Gastroesophageal sphincter (tissue), 4 donors: ENCODE results near the gene KDM4C. TPM values are rescaled to one million over a fixed set of nuclear protein-coding genes. Genes with fewer than 3 reads are reported as not detected.

Experiments used
- ATAC-seq: fragments of 150-250 bp; one replicate; pipeline ENCODE4 v1.9.1; 2016; ENCODE audit warnings: mild to moderate bottlenecking, moderate library complexity
- H3K27ac ChIP-seq, 4 donors: fragments of 200-600 bp; sonication (generic) in 3 of 4; 1 replicate in 3 of 4; 2 replicates in 1 of 4; pipeline ENCODE4 v1.5.1; 2016 to 2019
- H3K27me3 ChIP-seq: fragments of 200-600 bp; sonication (generic); one replicate; pipeline ENCODE4 v1.5.1; 2019
- H3K36me3 ChIP-seq, 2 donors: fragments of 200-600 bp; sonication (generic); one replicate each; pipeline ENCODE4 v1.5.1; 2019; ENCODE audit warnings: control low read depth in 1 of 2
- H3K4me1 ChIP-seq, 3 donors: fragments of 200-600 bp; sonication (generic); 1 replicate in 2 of 3; 2 replicates in 1 of 3; pipeline ENCODE4 v1.5.1; 2016 to 2019; ENCODE audit warnings: control low read depth in 2 of 3
- H3K4me3 ChIP-seq, 2 donors: fragments of 200-600 bp; sonication (generic); one replicate each; pipeline ENCODE4 v1.5.1; 2019; ENCODE audit warnings: mild to moderate bottlenecking in 1 of 2, moderate library complexity in 1 of 2
- H3K9me3 ChIP-seq, 3 donors: fragments of 200-600 bp; sonication (generic); one replicate each; pipeline ENCODE4 v1.5.1; 2017 to 2019; ENCODE audit warnings: control low read depth in 2 of 3
- EP300 ChIP-seq: sonication (generic); formaldehyde crosslinking; IDR thresholded peaks from one replicate; pipeline ENCODE4 v1.6.1; 2017; ENCODE audit warnings: antibody characterized with exemption, mild to moderate bottlenecking
- POLR2A ChIP-seq, 2 donors: fragments of 450-650 bp; IDR thresholded peaks; one replicate each; pipeline ENCODE4 v1.6.1; 2017; ENCODE audit warnings: antibody characterized with exemption in 2 of 2, mild to moderate bottlenecking in 2 of 2, moderate library complexity in 1 of 2
- POLR2AphosphoS5 ChIP-seq: sonication (generic); formaldehyde crosslinking; IDR thresholded peaks from one replicate; pipeline ENCODE4 v1.6.1; 2017; ENCODE audit warnings: antibody characterized with exemption
- WGBS, 2 donors: methylation state at CpG; one replicate each; pipeline ENCODE4 v1.1.5; 2018; ENCODE audit warnings: low coverage in 1 of 2; 5-methylcytosine and 5-hydroxymethylcytosine counted together
- total RNA-seq, 4 donors: library from RNA; depleted of rRNA; stranded (reverse); fragments of >200 nt; gene quantifications; one replicate each; pipeline ENCODE4 v1.1.0, GENCODE V29; 2016
- TF ChIP-seq, protein P1 (sequence below), 4 experiments: fragments of 200-600 bp in 2 of 4; fragments of 450-650 bp in 2 of 4; sonication (generic) in 1 of 4; IDR thresholded peaks; one replicate each; pipeline ENCODE4 v1.5.1; 2017 to 2019; ENCODE audit warnings: antibody characterized with exemption in 4 of 4, mild to moderate bottlenecking in 2 of 4, moderate library complexity in 2 of 4

Gene KDM4C
- total RNA-seq, 4 donors from 2014 or later, result 17.7 to 65.2 (median 29.5) TPM

DNA sequence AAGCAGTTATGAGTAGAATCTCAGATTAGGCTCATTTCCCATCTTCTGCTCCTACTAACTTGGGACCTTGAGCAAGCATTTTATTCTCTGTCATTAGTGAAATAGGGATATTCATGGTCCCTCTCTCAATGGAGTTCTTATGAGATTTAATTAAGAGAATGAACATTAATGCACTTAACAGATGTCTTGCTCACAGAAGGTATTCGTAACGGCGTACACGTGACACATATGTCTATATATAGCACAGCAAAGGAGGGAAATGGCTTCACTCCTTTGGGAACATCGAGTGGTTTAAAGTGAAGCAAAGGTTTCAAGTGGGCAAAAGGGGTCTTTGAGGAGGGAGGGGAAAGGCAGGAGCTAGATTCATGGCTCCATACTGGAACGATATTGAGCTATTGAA is 24.6 kb downstream of the KDM4C start:
- ATAC-seq, result no peak
- Histone ChIP-seq H3K27ac (no peak overlapping the region), H3K36me3 (no peaks in the 10 kb centered on the region), H3K4me1 (peaks cover 0 to 70% (median 3%) of the 10 kb centered on the region in 3 donors), H3K9me3 (no peaks in the 10 kb centered on the region), H3K4me3 (no peak overlapping the region), H3K27me3 (no peaks in the 10 kb centered on the region)
- 82 to 95% methylated on average over 6 of the region's 6 CpGs for WGBS, 2 donors
- TF ChIP-seq EP300 (no peak), POLR2AphosphoS5 (no peak), POLR2A (IDR thresholded peaks at IDR 0.05) (no peak)
- TF ChIP-seq, protein P1, sequence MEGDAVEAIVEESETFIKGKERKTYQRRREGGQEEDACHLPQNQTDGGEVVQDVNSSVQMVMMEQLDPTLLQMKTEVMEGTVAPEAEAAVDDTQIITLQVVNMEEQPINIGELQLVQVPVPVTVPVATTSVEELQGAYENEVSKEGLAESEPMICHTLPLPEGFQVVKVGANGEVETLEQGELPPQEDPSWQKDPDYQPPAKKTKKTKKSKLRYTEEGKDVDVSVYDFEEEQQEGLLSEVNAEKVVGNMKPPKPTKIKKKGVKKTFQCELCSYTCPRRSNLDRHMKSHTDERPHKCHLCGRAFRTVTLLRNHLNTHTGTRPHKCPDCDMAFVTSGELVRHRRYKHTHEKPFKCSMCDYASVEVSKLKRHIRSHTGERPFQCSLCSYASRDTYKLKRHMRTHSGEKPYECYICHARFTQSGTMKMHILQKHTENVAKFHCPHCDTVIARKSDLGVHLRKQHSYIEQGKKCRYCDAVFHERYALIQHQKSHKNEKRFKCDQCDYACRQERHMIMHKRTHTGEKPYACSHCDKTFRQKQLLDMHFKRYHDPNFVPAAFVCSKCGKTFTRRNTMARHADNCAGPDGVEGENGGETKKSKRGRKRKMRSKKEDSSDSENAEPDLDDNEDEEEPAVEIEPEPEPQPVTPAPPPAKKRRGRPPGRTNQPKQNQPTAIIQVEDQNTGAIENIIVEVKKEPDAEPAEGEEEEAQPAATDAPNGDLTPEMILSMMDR (IDR thresholded peaks at IDR 0.05), result no peak

DNA sequence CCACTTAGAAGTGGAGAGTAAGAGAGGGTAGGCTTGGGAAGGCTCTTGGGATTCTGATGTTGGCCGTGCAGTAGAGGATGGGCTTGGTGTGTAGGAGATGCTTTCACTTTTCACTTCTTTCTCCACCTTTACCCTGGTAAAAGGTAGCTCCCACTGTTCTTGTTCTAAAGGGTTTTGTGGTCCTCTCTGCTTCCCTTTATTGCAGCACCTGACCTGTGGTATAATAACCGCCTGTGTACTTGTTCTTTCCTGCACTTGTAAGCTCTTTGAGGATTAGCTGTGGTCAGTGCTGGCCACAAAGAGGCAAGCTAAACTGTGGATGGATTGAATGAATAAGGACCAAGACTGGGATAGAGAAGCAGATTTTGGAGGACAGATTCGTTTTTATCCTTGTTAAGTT is 25.2 kb downstream of the KDM4C start:
- H3K27ac ChIP-seq, result no peak overlapping the region
- H3K4me1 ChIP-seq, result peaks cover 0 to 77% (median 9%) of the 10 kb centered on the region in 3 donors
- H3K4me3 ChIP-seq, result no peak overlapping the region
- WGBS, 2 donors, result 70 to 79% methylated on average over 3 of the region's 3 CpGs
- ATAC-seq, result no peak
- H3K9me3 ChIP-seq, result no peaks in the 10 kb centered on the region
- TF ChIP-seq POLR2AphosphoS5 (no peak), POLR2A (IDR thresholded peaks at IDR 0.05) (no peak), EP300 (no peak)
- TF ChIP-seq, protein P1 (IDR thresholded peaks at IDR 0.05), result no peak
- H3K36me3 ChIP-seq, result no peaks in the 10 kb centered on the region
- H3K27me3 ChIP-seq, result no peaks in the 10 kb centered on the region

DNA sequence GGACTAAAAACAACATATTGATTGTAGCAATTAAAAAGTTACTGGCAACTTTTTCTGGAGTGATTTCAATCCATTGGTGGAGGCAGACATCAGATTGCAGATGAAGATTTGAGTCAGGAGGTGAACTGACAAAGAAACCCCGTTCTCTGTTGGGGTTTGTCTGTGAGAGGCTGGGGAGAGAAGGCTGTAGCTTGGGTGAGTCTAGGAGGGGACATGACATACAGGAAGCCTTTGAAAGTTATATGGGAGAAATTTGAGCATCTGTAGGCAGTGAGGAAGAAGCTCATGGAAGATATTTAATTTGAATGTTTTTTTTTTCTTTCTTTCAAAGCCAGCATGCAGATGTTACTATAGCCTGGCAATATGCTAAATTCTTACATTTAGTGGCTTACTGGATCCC is 26.0 kb downstream of the KDM4C start:
- H3K4me1 ChIP-seq, result peaks cover 0 to 84% (median 12%) of the 10 kb centered on the region in 3 donors
- H3K9me3 ChIP-seq, result no peaks in the 10 kb centered on the region
- no peak for ATAC-seq
- H3K27ac ChIP-seq, result no peak overlapping the region
- TF ChIP-seq, protein P1 (IDR thresholded peaks at IDR 0.05), result no peak
- TF ChIP-seq POLR2A (IDR thresholded peaks at IDR 0.05) (no peak), POLR2AphosphoS5 (no peak), EP300 (no peak)
- H3K36me3 ChIP-seq, result no peaks in the 10 kb centered on the region
- 85% methylated on average over 1 of the region's 1 CpG; no CpG with 5 or more reads in 1 of the 2 donors for WGBS, 2 donors
- H3K27me3 ChIP-seq, result no peaks in the 10 kb centered on the region
- no peak overlapping the region for H3K4me3 ChIP-seq

DNA sequence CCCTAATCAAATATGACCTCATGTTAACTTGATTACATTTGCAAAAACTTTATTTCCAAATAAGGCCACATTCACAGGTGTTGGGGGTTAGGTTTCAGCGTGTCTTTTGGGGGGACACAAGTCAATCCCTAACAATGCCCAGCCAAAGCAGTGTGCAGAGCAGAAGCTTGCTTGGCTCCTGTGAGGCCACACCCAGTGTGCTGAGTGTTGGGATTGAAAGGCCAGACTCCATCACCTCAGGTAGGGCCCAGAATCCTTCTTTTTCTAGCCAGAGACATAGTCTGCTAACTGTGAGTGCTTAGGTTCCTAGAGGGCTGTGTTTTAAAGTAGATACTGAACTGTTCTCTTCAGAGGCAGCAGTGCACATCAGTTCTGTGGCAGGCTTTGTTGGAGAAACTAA is 27.9 kb downstream of the KDM4C start:
- no peak overlapping the region for H3K27ac ChIP-seq
- no peak for ATAC-seq
- TF ChIP-seq, protein P1 (IDR thresholded peaks at IDR 0.05), result no peak
- TF ChIP-seq POLR2AphosphoS5, result no peak
- TF ChIP-seq POLR2A (IDR thresholded peaks at IDR 0.05), result no peak
- TF ChIP-seq EP300, result no peak
- no peak overlapping the region for H3K4me3 ChIP-seq
- H3K36me3 ChIP-seq, result no peaks in the 10 kb centered on the region
- no peaks in the 10 kb centered on the region for H3K9me3 ChIP-seq
- H3K27me3 ChIP-seq, result no peaks in the 10 kb centered on the region
- WGBS, 2 donors, result no CpG with 5 or more reads among the region's 1 CpG
- H3K4me1 ChIP-seq, result peaks cover 0 to 77% (median 12%) of the 10 kb centered on the region in 3 donors

DNA sequence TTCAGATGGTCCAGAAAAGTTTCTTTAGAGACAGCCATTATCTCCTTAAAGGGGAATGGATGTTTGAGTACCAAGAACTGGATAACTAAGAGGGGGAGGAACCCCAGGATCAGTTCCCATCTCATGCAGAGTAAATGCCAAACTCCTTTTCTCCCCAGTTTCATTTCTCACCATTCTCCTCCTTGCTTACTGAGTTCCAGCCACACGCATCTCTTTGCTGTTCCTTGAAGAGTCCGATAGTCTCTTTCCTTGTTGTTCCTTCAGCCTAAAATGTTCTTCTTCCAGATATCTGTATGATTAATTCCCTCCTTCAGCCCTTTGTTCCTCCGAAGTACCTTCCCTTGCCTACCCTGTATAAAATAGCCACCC is 30.0 kb downstream of the KDM4C start:
- 57 to 75% methylated on average over 3 of the region's 3 CpGs for WGBS, 2 donors
- peaks cover 0 to 57% (median 12%) of the 10 kb centered on the region in 3 donors for H3K4me1 ChIP-seq

More for the DNA sequence above, 30.0 kb downstream of the KDM4C start:
- TF ChIP-seq EP300 (no peak), POLR2A (IDR thresholded peaks at IDR 0.05) (no peak), POLR2AphosphoS5 (no peak)
- TF ChIP-seq, protein P1 (IDR thresholded peaks at IDR 0.05), result no peak
- no peak overlapping the region for H3K4me3 ChIP-seq
- ATAC-seq, result no peak
- no peak overlapping the region for H3K27ac ChIP-seq
- no peaks in the 10 kb centered on the region for H3K27me3 ChIP-seq
- H3K9me3 ChIP-seq, result no peaks in the 10 kb centered on the region
- H3K36me3 ChIP-seq, result peaks cover 0 to under 1% of the 10 kb centered on the region in 2 donors
